ENCODE measurements around the gene LINGO1. TPM values are rescaled to one million over a fixed set of nuclear protein-coding genes. Genes with fewer than 3 reads are reported as not detected.

The LINGO1 gene, protein sequence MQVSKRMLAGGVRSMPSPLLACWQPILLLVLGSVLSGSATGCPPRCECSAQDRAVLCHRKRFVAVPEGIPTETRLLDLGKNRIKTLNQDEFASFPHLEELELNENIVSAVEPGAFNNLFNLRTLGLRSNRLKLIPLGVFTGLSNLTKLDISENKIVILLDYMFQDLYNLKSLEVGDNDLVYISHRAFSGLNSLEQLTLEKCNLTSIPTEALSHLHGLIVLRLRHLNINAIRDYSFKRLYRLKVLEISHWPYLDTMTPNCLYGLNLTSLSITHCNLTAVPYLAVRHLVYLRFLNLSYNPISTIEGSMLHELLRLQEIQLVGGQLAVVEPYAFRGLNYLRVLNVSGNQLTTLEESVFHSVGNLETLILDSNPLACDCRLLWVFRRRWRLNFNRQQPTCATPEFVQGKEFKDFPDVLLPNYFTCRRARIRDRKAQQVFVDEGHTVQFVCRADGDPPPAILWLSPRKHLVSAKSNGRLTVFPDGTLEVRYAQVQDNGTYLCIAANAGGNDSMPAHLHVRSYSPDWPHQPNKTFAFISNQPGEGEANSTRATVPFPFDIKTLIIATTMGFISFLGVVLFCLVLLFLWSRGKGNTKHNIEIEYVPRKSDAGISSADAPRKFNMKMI
- total RNA-seq = 1 to 10 TPM in 1 of 6 experiments, under 1 TPM in 5; 0.31 to 1.2 (median 0.39) TPM
- long read RNA-seq = 0 reads

DNA sequence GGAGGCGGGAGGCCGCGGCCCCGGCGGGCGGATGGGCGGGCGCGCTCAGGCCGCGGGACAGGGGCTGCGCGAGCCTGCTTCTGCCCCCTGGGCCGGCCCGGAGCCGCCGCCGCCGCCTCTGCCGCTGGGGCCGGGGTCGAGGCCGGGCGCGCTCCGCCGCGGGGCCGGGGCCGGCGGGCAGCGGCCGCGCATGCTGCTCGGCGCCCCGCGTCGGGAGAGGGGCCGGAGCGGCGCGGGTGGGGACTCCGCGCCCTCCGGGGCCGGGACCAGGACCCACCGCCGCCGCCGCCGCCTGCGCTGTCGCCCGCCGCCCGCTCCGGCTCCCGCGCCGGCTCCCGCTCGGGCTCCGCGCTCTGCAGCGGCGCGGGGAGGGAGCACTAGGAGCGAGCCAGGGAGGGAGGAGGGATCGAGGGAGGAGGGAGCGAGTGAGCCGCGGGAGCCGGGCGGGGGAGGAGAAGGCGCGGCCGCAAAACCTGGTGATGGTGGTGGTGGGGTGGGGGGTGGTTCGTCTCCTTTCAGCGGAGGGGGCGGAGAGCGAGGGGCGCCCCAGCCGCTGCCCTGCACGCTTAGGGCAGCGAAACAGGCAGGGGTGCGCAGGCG, at the start of gene LINGO1:
Gene LINGO1 (minus strand): TSS at position 379 of the 600 bp plus-strand sequence. CDS start 597 bp downstream, outside the sequence.
- H3K27ac ChIP-seq = no peak within 1 kb of the TSS
- TF ChIP-seq POLR2A (IDR thresholded peaks at IDR 0.05) = no peak
- TF ChIP-seq, protein P1, sequence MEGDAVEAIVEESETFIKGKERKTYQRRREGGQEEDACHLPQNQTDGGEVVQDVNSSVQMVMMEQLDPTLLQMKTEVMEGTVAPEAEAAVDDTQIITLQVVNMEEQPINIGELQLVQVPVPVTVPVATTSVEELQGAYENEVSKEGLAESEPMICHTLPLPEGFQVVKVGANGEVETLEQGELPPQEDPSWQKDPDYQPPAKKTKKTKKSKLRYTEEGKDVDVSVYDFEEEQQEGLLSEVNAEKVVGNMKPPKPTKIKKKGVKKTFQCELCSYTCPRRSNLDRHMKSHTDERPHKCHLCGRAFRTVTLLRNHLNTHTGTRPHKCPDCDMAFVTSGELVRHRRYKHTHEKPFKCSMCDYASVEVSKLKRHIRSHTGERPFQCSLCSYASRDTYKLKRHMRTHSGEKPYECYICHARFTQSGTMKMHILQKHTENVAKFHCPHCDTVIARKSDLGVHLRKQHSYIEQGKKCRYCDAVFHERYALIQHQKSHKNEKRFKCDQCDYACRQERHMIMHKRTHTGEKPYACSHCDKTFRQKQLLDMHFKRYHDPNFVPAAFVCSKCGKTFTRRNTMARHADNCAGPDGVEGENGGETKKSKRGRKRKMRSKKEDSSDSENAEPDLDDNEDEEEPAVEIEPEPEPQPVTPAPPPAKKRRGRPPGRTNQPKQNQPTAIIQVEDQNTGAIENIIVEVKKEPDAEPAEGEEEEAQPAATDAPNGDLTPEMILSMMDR (IDR thresholded peaks at IDR 0.05) = no peak
- H3K4me3 ChIP-seq = peak within 1 kb of the TSS; percentile 25 to 48 (median 38)
- H3K9me3 ChIP-seq = no peaks in the 10 kb centered on the region
- 0% methylated on average over 4 of the region's 88 CpGs for WGBS (ENCODE audit: insufficient coverage, low coverage, low lambda C conversion rate, missing lambda C conversion rate)
- peak in 1 of 4 donors; percentile 18 for ATAC-seq
- peaks cover 0 to 11% (median 2%) of the 10 kb centered on the region in 4 donors for H3K4me1 ChIP-seq
- intact Hi-C loops (cut with DNase I) = loop anchor here in 1 of 2 donors (10.0 kb wide), 1 partner anchor 192 kb away; no protein-coding TSS in a partner anchor
- DNase-seq = no peak
- peaks cover 0 to 20% of the 10 kb centered on the region in 2 donors for H3K27me3 ChIP-seq
- H3K36me3 ChIP-seq = no peaks in the 10 kb centered on the region

GRCh38 chr15:77681362-77681761, 48.6 kb upstream of the LINGO1 start:
- DNase-seq = no peak
- Histone ChIP-seq H3K4me1 (no peaks in the 10 kb centered on the region), H3K4me3 (no peak overlapping the region), H3K27me3 (no peaks in the 10 kb centered on the region), H3K9me3 (no peaks in the 10 kb centered on the region), H3K36me3 (no peaks in the 10 kb centered on the region), H3K27ac (no peak overlapping the region)
- TF ChIP-seq POLR2A (IDR thresholded peaks at IDR 0.05) = no peak
- TF ChIP-seq, protein P1 (IDR thresholded peaks at IDR 0.05) = no peak
- ATAC-seq = no peak
- 25% methylated on average over 2 of the region's 2 CpGs for WGBS (ENCODE audit: insufficient coverage, low coverage, low lambda C conversion rate, missing lambda C conversion rate)
- intact Hi-C loops (cut with DNase I) = no loop called here

- ATAC-seq = peak in 1 of 4 donors; percentile 20
- Histone ChIP-seq H3K27me3 (no peaks in the 10 kb centered on the region), H3K9me3 (no peaks in the 10 kb centered on the region), H3K4me3 (no peak overlapping the region), H3K36me3 (no peaks in the 10 kb centered on the region), H3K27ac (no peak overlapping the region), H3K4me1 (no peaks in the 10 kb centered on the region)
- TF ChIP-seq, protein P1 (IDR thresholded peaks at IDR 0.05) = no peak
- TF ChIP-seq POLR2A (IDR thresholded peaks at IDR 0.05) = no peak
- WGBS (ENCODE audit: insufficient coverage, low coverage, low lambda C conversion rate, missing lambda C conversion rate) = 60% methylated on average over 2 of the region's 18 CpGs
- intact Hi-C loops (cut with DNase I) = no loop called here
- no peak for DNase-seq
These were observed 44.1 kb upstream of the LINGO1 start for GRCh38 chr15:77676569-77677375.

GRCh38 chr15:77675806-77676415, 43.2 kb upstream of the LINGO1 start:
- H3K4me3 ChIP-seq = no peak overlapping the region
- no peaks in the 10 kb centered on the region for H3K9me3 ChIP-seq
- 52% methylated on average over 2 of the region's 5 CpGs for WGBS (ENCODE audit: insufficient coverage, low coverage, low lambda C conversion rate, missing lambda C conversion rate)
- H3K36me3 ChIP-seq = no peaks in the 10 kb centered on the region
- TF ChIP-seq, protein P1 (IDR thresholded peaks at IDR 0.05) = no peak
- TF ChIP-seq POLR2A (IDR thresholded peaks at IDR 0.05) = no peak
- no peak for DNase-seq
- intact Hi-C loops (cut with DNase I) = no loop called here
- ATAC-seq = no peak
- H3K27me3 ChIP-seq = no peaks in the 10 kb centered on the region
- H3K4me1 ChIP-seq = no peaks in the 10 kb centered on the region
- H3K27ac ChIP-seq = no peak overlapping the region

All from right lobe of liver (tissue), 6 donors.